ENCODE results near the gene MAST3.

The MAST3 gene

GRCh38 chr19:18117364-18117691 is 19.8 kb downstream of the MAST3 start:
- Histone ChIP-seq H3K79me2 (ENCODE audit: control insufficient read depth, insufficient read depth, low read length, poor library complexity) (peaks cover 4% of the 10 kb centered on the region), H3K27me3 (ENCODE audit: insufficient read depth, low read length) (no peaks in the 10 kb centered on the region), H3K36me3 (ENCODE audit: control insufficient read depth in 1 of 2, insufficient read depth in 2 of 2, low read length in 2 of 2) (no peaks in the 10 kb centered on the region), H2BK5ac (ENCODE audit: low read depth, low read length, poor library complexity) (no peak overlapping the region), H3K4me2 (ENCODE audit: low read length) (peak overlapping the region; percentile 72), H4K12ac (ENCODE audit: low read depth, low read length) (no peak overlapping the region), H4K91ac (ENCODE audit: low read depth, low read length) (no peak overlapping the region), H3K4ac (ENCODE audit: low read depth, low read length) (no peak overlapping the region), H2BK120ac (ENCODE audit: insufficient read depth, low read length, poor library complexity) (no peak overlapping the region), H3K23ac (ENCODE audit: low read length) (no peak overlapping the region), H3K4me3 (ENCODE audit: low read depth, low read length) (peak overlapping the region; percentile 62), H3K14ac (ENCODE audit: low read length) (no peak overlapping the region), H3K4me1 (ENCODE audit: control insufficient read depth in 1 of 2, insufficient read depth in 2 of 2, low read length in 2 of 2) (peaks cover 7 to 8% of the 10 kb centered on the region in 2 experiments), H2BK12ac (ENCODE audit: low read length) (no peak overlapping the region), H4K8ac (ENCODE audit: low read depth, low read length) (no peak overlapping the region), H3K27ac (ENCODE audit: low read depth, low read length) (no peak overlapping the region), H2AFZ (ENCODE audit: insufficient read depth, low read length, poor library complexity) (peak overlapping the region; percentile 44), H3K18ac (ENCODE audit: low read length) (peak overlapping the region; percentile 5), H3K9me3 (ENCODE audit: insufficient read depth, low read depth, low read length) (peaks cover 2% of the 10 kb centered on the region), H3K79me1 (ENCODE audit: low read length) (peaks cover 6% of the 10 kb centered on the region), H2AK5ac (ENCODE audit: low read length) (no peak overlapping the region), H3K9ac (ENCODE audit: low read length) (no peak overlapping the region)
- no CpG with 5 or more reads among the region's 11 CpGs for WGBS (ENCODE audit: extremely low coverage, insufficient coverage, insufficient read length)
- no peak for DNase-seq

- peak overlapping the region; percentile 25 for H2BK12ac ChIP-seq (ENCODE audit: low read length)
- peak overlapping the region; percentile 61 for H2AK5ac ChIP-seq (ENCODE audit: low read length)
- no peak overlapping the region for H3K27ac ChIP-seq (ENCODE audit: low read depth, low read length)
- H3K4me2 ChIP-seq (ENCODE audit: low read length): peak overlapping the region; percentile 88
- peak overlapping the region; percentile 2 for H2BK5ac ChIP-seq (ENCODE audit: low read depth, low read length, poor library complexity)
- H4K8ac ChIP-seq (ENCODE audit: low read depth, low read length): peak overlapping the region; percentile 54
- peak overlapping the region; percentile 82 for H3K14ac ChIP-seq (ENCODE audit: low read length)
- H4K91ac ChIP-seq (ENCODE audit: low read depth, low read length): peak overlapping the region; percentile 5
- H3K4me1 ChIP-seq (ENCODE audit: control insufficient read depth in 1 of 2, insufficient read depth in 2 of 2, low read length in 2 of 2): peaks cover 7 to 8% of the 10 kb centered on the region in 2 experiments
- H3K79me2 ChIP-seq (ENCODE audit: control insufficient read depth, insufficient read depth, low read length, poor library complexity): peaks cover 4% of the 10 kb centered on the region
- no CpG with 5 or more reads among the region's 86 CpGs for WGBS (ENCODE audit: extremely low coverage, insufficient coverage, insufficient read length)
- H2AFZ ChIP-seq (ENCODE audit: insufficient read depth, low read length, poor library complexity): peak overlapping the region; percentile 60
- peak; percentile 80 to 95 for DNase-seq
- H4K12ac ChIP-seq (ENCODE audit: low read depth, low read length): no peak overlapping the region
- no peaks in the 10 kb centered on the region for H3K27me3 ChIP-seq (ENCODE audit: insufficient read depth, low read length)
- H3K23ac ChIP-seq (ENCODE audit: low read length): no peak overlapping the region
- no peaks in the 10 kb centered on the region for H3K36me3 ChIP-seq (ENCODE audit: control insufficient read depth in 1 of 2, insufficient read depth in 2 of 2, low read length in 2 of 2)
- H3K4me3 ChIP-seq (ENCODE audit: low read depth, low read length): peak overlapping the region; percentile 74
- peak overlapping the region; percentile 47 for H3K9ac ChIP-seq (ENCODE audit: low read length)
- peak overlapping the region; percentile 87 for H3K18ac ChIP-seq (ENCODE audit: low read length)
- H3K9me3 ChIP-seq (ENCODE audit: insufficient read depth, low read depth, low read length): peaks cover 2% of the 10 kb centered on the region
- no peak overlapping the region for H2BK120ac ChIP-seq (ENCODE audit: insufficient read depth, low read length, poor library complexity)
- peak overlapping the region; percentile 6 for H3K4ac ChIP-seq (ENCODE audit: low read depth, low read length)
- peaks cover 6% of the 10 kb centered on the region for H3K79me1 ChIP-seq (ENCODE audit: low read length)
These were observed 20.3 kb downstream of the MAST3 start for GRCh38 chr19:18117692-18118378.

- H3K36me3 ChIP-seq (ENCODE audit: control insufficient read depth in 1 of 2, insufficient read depth in 2 of 2, low read length in 2 of 2): peaks cover 0 to under 1% of the 10 kb centered on the region in 2 experiments
- no CpG with 5 or more reads among the region's 14 CpGs for WGBS (ENCODE audit: extremely low coverage, insufficient coverage, insufficient read length)
These were observed 20.9 kb downstream of the MAST3 start for GRCh38 chr19:18118420-18119012.

DNA sequence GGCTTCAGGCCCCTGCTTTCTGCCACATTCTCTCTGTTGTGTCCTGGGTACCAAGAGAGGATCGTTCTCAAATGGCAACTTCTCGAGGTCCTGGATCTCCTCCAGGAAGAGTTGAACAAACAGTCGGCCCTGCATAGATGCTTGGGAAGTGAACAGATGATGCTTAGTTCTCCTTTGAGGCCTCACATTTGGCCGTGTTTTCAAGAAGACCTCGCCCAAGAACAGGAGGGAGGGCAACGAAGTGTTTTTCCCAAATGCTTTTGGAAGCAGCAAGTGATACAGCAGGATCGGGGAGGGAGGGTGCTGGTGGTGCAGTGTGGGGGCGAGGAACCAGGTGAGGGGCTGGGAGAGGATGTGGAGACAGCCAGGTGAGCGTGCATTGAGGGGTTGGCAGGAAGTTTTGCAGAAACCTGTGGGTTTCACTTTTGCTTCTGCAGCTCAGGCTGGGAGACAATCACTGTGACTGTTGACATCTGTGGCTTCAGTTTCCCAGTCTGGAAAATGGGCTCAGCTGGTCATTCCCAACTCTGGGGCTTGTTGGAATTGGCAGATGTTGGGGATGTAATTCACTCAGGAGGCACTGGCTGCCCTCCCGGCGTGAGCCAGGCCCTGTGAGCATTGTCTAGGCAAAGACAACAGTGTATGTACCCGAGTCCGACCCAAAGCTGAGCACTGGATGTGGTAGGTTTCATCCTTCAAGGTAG is 21.6 kb downstream of the MAST3 start:
- no peak for DNase-seq
- Histone ChIP-seq H3K18ac (ENCODE audit: low read length) (no peak overlapping the region), H3K27ac (ENCODE audit: low read depth, low read length) (no peak overlapping the region), H2AK5ac (ENCODE audit: low read length) (no peak overlapping the region), H4K91ac (ENCODE audit: low read depth, low read length) (no peak overlapping the region), H3K79me1 (ENCODE audit: low read length) (peaks cover 6% of the 10 kb centered on the region), H3K23ac (ENCODE audit: low read length) (no peak overlapping the region), H3K4me2 (ENCODE audit: low read length) (no peak overlapping the region), H3K4me3 (ENCODE audit: low read depth, low read length) (peak overlapping the region; percentile 3), H2AFZ (ENCODE audit: insufficient read depth, low read length, poor library complexity) (no peak overlapping the region), H3K79me2 (ENCODE audit: control insufficient read depth, insufficient read depth, low read length, poor library complexity) (peaks cover 4% of the 10 kb centered on the region), H4K8ac (ENCODE audit: low read depth, low read length) (no peak overlapping the region), H2BK5ac (ENCODE audit: low read depth, low read length, poor library complexity) (no peak overlapping the region), H2BK120ac (ENCODE audit: insufficient read depth, low read length, poor library complexity) (no peak overlapping the region), H4K12ac (ENCODE audit: low read depth, low read length) (no peak overlapping the region), H3K9ac (ENCODE audit: low read length) (no peak overlapping the region), H3K14ac (ENCODE audit: low read length) (no peak overlapping the region), H3K4me1 (ENCODE audit: control insufficient read depth in 1 of 2, insufficient read depth in 2 of 2, low read length in 2 of 2) (peaks cover 7 to 8% of the 10 kb centered on the region in 2 experiments), H3K36me3 (ENCODE audit: control insufficient read depth in 1 of 2, insufficient read depth in 2 of 2, low read length in 2 of 2) (peaks cover 0 to 6% of the 10 kb centered on the region in 2 experiments), H3K9me3 (ENCODE audit: insufficient read depth, low read depth, low read length) (peaks cover 3% of the 10 kb centered on the region), H3K4ac (ENCODE audit: low read depth, low read length) (no peak overlapping the region), H2BK12ac (ENCODE audit: low read length) (no peak overlapping the region), H3K27me3 (ENCODE audit: insufficient read depth, low read length) (no peaks in the 10 kb centered on the region)
- no CpG with 5 or more reads among the region's 13 CpGs for WGBS (ENCODE audit: extremely low coverage, insufficient coverage, insufficient read length)

More at GRCh38 chr19:18118420-18119012, 20.9 kb downstream of the MAST3 start:
- no peak overlapping the region for H3K4ac ChIP-seq (ENCODE audit: low read depth, low read length)
- H3K23ac ChIP-seq (ENCODE audit: low read length): no peak overlapping the region
- H2BK120ac ChIP-seq (ENCODE audit: insufficient read depth, low read length, poor library complexity): no peak overlapping the region
- peaks cover 7 to 8% of the 10 kb centered on the region in 2 experiments for H3K4me1 ChIP-seq (ENCODE audit: control insufficient read depth in 1 of 2, insufficient read depth in 2 of 2, low read length in 2 of 2)
- H4K12ac ChIP-seq (ENCODE audit: low read depth, low read length): no peak overlapping the region
- H2BK5ac ChIP-seq (ENCODE audit: low read depth, low read length, poor library complexity): no peak overlapping the region
- H3K18ac ChIP-seq (ENCODE audit: low read length): peak overlapping the region; percentile 87
- H3K4me3 ChIP-seq (ENCODE audit: low read depth, low read length): peak overlapping the region; percentile 74
- peak overlapping the region; percentile 60 for H2AFZ ChIP-seq (ENCODE audit: insufficient read depth, low read length, poor library complexity)
- no peaks in the 10 kb centered on the region for H3K27me3 ChIP-seq (ENCODE audit: insufficient read depth, low read length)
- peak overlapping the region; percentile 54 for H4K8ac ChIP-seq (ENCODE audit: low read depth, low read length)
- peaks cover 4% of the 10 kb centered on the region for H3K79me2 ChIP-seq (ENCODE audit: control insufficient read depth, insufficient read depth, low read length, poor library complexity)
- no peak for DNase-seq
- peak overlapping the region; percentile 25 for H2BK12ac ChIP-seq (ENCODE audit: low read length)
- H3K9ac ChIP-seq (ENCODE audit: low read length): peak overlapping the region; percentile 47
- no peak overlapping the region for H3K27ac ChIP-seq (ENCODE audit: low read depth, low read length)
- peak overlapping the region; percentile 61 for H2AK5ac ChIP-seq (ENCODE audit: low read length)
- H3K4me2 ChIP-seq (ENCODE audit: low read length): peak overlapping the region; percentile 88
- H3K14ac ChIP-seq (ENCODE audit: low read length): peak overlapping the region; percentile 82
- peak overlapping the region; percentile 5 for H4K91ac ChIP-seq (ENCODE audit: low read depth, low read length)
- H3K9me3 ChIP-seq (ENCODE audit: insufficient read depth, low read depth, low read length): peaks cover 5% of the 10 kb centered on the region
- peaks cover 6% of the 10 kb centered on the region for H3K79me1 ChIP-seq (ENCODE audit: low read length)
